Measurements from ENCODE around the gene SERPINA10.

SERPINA10 gene

DNA sequence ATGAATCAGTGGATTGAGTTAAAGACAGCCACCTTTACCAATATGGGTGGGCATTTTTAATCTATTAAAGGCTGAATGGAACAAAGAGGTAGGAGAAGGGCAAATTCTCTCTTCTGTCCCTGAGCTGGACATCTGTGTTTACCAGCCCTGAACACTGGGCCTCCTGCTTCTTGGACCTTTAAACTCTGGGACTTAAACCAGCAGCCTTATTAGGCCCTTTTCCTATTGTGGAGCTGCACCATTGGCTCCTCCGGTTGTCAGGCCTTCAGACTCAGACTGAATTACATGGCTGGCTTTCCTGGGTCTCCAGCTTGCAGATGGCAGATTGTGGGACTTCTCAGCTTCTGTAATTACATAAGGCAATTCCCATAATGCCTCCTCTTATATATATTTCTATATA is 23.6 kb upstream of the SERPINA10 start:
- FAIRE-seq: no peak
- no peak for TF ChIP-seq TAF1 (IDR thresholded peaks at IDR 0.05; ENCODE audit: low read depth, low read length)
- TF ChIP-seq SPI1 (IDR thresholded peaks at IDR 0.05; ENCODE audit: low read depth, low read length): no peak
- no peak for TF ChIP-seq POLR2A (IDR thresholded peaks at IDR 0.05; ENCODE audit: low read depth, low read length)
- TF ChIP-seq POU2F2 (IDR thresholded peaks at IDR 0.05; ENCODE audit: low read depth, low read length): no peak
- TF ChIP-seq POLR2AphosphoS5 (IDR thresholded peaks at IDR 0.05; ENCODE audit: low read depth, low read length): no peak
- no peak for TF ChIP-seq PAX5 (IDR thresholded peaks at IDR 0.05; ENCODE audit: insufficient read depth, low read length, severe bottlenecking)

GRCh38 chr14:94314890-94315289 is 21.8 kb upstream of the SERPINA10 start:
- TF ChIP-seq PAX5 (IDR thresholded peaks at IDR 0.05; ENCODE audit: insufficient read depth, low read length, severe bottlenecking) (no peak), POLR2AphosphoS5 (IDR thresholded peaks at IDR 0.05; ENCODE audit: low read depth, low read length) (no peak), SPI1 (IDR thresholded peaks at IDR 0.05; ENCODE audit: low read depth, low read length) (no peak), POLR2A (IDR thresholded peaks at IDR 0.05; ENCODE audit: low read depth, low read length) (no peak), POU2F2 (IDR thresholded peaks at IDR 0.05; ENCODE audit: low read depth, low read length) (no peak)
- FAIRE-seq (no peak), DNase-seq (ENCODE audit: insufficient read length, low spot score) (no peak)

More for the DNA sequence above, 23.6 kb upstream of the SERPINA10 start:
- DNase-seq (ENCODE audit: insufficient read length, low spot score): no peak

DNA sequence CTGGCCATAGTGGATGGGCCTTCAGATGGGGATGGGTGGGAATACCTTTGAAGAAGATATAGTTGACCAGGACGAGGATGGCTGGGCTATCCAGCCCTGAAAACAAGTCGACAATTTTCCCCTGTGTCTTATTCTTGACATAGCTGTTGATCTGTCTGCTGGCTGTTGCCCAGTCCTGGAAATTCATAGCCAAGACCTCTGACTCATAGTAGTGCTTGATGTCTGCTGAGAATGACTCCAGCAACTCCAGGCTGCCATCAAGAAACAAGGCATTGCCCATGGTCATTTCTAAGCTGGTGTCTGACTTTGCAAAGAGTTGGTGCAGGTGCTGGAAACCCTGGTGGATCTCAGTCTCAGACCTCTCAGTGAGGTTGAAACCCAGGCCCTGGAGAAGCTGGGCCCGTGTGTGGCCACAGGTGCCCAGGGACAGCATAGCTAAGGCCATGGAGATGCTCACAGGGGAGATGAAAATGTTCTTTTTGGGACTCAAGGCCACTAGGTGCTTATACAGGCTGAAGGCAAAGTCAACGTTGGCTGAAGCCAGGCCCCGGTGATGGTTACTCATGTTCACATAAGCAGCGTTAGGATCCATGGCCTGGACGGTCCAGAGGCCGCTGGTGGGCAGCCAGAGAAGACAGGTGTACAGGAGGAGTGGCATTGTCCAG is 21.1 kb upstream of the SERPINA10 start:
- TF ChIP-seq POLR2A (IDR thresholded peaks at IDR 0.05; ENCODE audit: low read depth, low read length): no peak
- no peak for TF ChIP-seq PAX5 (IDR thresholded peaks at IDR 0.05; ENCODE audit: insufficient read depth, low read length, severe bottlenecking)
- no peak for TF ChIP-seq TAF1 (IDR thresholded peaks at IDR 0.05; ENCODE audit: low read depth, low read length)
- TF ChIP-seq POLR2AphosphoS5 (IDR thresholded peaks at IDR 0.05; ENCODE audit: low read depth, low read length): no peak
- no peak for TF ChIP-seq POU2F2 (IDR thresholded peaks at IDR 0.05; ENCODE audit: low read depth, low read length)
- TF ChIP-seq SPI1 (IDR thresholded peaks at IDR 0.05; ENCODE audit: low read depth, low read length): no peak
- DNase-seq (ENCODE audit: insufficient read length, low spot score): no peak
- FAIRE-seq: no peak

GRCh38 chr14:94312481-94313246 is 19.6 kb upstream of the SERPINA10 start:
- FAIRE-seq (no peak), DNase-seq (ENCODE audit: insufficient read length, low spot score) (no peak)
- TF ChIP-seq POLR2AphosphoS5 (IDR thresholded peaks at IDR 0.05; ENCODE audit: low read depth, low read length) (no peak), POLR2A (IDR thresholded peaks at IDR 0.05; ENCODE audit: low read depth, low read length) (no peak), SPI1 (IDR thresholded peaks at IDR 0.05; ENCODE audit: low read depth, low read length) (no peak), POU2F2 (IDR thresholded peaks at IDR 0.05; ENCODE audit: low read depth, low read length) (no peak), PAX5 (IDR thresholded peaks at IDR 0.05; ENCODE audit: insufficient read depth, low read length, severe bottlenecking) (no peak), TAF1 (IDR thresholded peaks at IDR 0.05; ENCODE audit: low read depth, low read length) (no peak)

DNA sequence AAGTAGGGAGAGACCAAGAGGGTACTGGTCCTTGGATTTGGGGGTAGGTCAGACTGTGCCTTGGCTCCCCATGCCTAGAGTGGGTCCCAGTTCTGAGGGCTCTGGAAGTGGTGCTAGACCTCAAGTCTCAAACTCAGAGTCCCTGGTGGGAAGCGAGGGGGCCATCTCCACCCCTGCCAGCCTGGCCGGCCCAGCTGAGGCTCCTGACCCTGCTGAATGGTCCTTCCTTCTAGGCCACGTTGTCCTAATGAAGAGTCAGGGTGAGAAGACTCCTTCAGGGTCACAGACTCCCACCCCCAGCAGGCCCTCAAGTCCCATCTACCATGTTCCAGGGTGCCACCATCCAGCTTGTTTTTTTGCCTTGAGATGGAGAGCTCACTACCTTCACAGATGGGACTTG is 17.2 kb upstream of the SERPINA10 start:
- FAIRE-seq (no peak), DNase-seq (ENCODE audit: insufficient read length, low spot score) (no peak)
- no peak for TF ChIP-seq TAF1 (IDR thresholded peaks at IDR 0.05; ENCODE audit: low read depth, low read length)
- TF ChIP-seq POU2F2 (IDR thresholded peaks at IDR 0.05; ENCODE audit: low read depth, low read length): no peak
- TF ChIP-seq SPI1 (IDR thresholded peaks at IDR 0.05; ENCODE audit: low read depth, low read length): no peak
- no peak for TF ChIP-seq PAX5 (IDR thresholded peaks at IDR 0.05; ENCODE audit: insufficient read depth, low read length, severe bottlenecking)
- no peak for TF ChIP-seq POLR2A (IDR thresholded peaks at IDR 0.05; ENCODE audit: low read depth, low read length)
- no peak for TF ChIP-seq POLR2AphosphoS5 (IDR thresholded peaks at IDR 0.05; ENCODE audit: low read depth, low read length)

DNA sequence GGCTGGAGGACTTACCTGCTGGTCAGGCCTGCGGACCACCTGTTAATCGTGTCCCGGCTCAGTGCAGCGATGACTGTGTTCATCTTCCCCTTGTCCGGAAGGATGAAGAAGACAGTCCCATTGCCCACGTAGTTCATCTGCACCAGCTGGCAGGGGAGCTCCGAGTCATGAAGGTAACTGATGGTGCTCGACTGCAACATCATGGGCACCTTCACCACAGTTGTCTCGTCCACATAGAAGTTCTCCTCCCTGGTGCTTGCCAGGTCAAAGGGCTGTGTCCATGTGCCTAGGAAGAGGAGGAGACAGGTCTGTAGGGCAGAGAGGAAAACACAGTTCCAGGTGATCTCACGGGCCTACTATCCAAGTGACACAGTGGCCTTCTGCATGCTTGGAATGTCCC is 16.7 kb upstream of the SERPINA10 start:
- TF ChIP-seq POLR2A (IDR thresholded peaks at IDR 0.05; ENCODE audit: low read depth, low read length): no peak
- TF ChIP-seq SPI1 (IDR thresholded peaks at IDR 0.05; ENCODE audit: low read depth, low read length): no peak
- no peak for TF ChIP-seq PAX5 (IDR thresholded peaks at IDR 0.05; ENCODE audit: insufficient read depth, low read length, severe bottlenecking)
- no peak for DNase-seq (ENCODE audit: insufficient read length, low spot score)
- no peak for FAIRE-seq

DNA sequence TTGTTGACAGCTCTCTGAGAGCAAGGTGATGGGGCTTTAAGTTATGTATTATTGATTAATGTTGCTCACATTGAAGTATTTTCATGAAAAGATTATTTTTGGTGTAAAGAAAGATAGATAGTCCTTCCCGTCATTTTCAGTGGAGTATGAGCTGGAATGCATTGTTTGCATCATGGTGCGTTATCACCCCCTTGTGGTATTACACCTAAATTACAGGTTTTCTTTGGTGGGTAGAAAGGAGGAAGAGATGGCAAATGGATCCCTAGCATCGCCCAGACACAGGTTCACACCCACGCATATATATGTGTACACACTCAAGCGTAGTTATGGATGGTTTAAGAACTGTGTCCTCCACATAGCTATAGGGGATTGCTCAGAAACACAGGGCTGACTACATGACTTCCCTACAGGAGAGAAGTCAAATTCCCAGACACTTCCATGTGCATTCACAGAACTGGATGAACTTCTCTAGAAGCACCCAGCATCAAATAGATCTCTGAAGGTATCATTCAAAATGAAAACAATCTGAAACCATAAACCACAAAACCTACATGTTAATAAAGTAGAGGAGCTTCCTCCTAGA is 14.4 kb upstream of the SERPINA10 start:
- FAIRE-seq: no peak
- DNase-seq (ENCODE audit: insufficient read length, low spot score): no peak
- TF ChIP-seq TAF1 (IDR thresholded peaks at IDR 0.05; ENCODE audit: low read depth, low read length) (no peak), POLR2A (IDR thresholded peaks at IDR 0.05; ENCODE audit: low read depth, low read length) (no peak), PAX5 (IDR thresholded peaks at IDR 0.05; ENCODE audit: insufficient read depth, low read length, severe bottlenecking) (no peak)

GRCh38 chr14:94306047-94306978 is 13.2 kb upstream of the SERPINA10 start:
- TF ChIP-seq SPI1 (IDR thresholded peaks at IDR 0.05; ENCODE audit: low read depth, low read length) (no peak), POLR2A (IDR thresholded peaks at IDR 0.05; ENCODE audit: low read depth, low read length) (no peak)
- DNase-seq (ENCODE audit: insufficient read length, low spot score): no peak
- no peak for FAIRE-seq

DNA sequence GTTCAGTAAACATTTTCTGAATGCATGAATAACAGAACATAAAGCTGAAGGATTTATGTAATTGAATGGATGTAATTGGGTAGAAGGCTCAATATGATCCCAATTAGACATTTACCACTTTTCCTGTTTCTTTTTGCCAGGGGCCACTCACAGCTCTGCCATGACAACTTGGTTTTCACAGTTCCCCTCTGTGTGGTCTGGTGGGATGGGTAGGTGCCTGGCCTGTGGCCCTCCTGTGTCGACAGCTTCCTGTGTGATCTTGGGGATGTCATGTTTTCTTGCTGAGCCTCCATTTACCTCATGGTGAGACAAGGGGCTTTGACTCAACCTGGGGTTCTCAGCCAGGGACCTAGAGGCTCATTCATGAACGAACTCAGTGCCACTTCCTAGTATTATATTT is 12.6 kb upstream of the SERPINA10 start:
- no peak for DNase-seq (ENCODE audit: insufficient read length, low spot score)
- no peak for FAIRE-seq
- no peak for TF ChIP-seq POLR2AphosphoS5 (IDR thresholded peaks at IDR 0.05; ENCODE audit: low read depth, low read length)
- TF ChIP-seq PAX5 (IDR thresholded peaks at IDR 0.05; ENCODE audit: insufficient read depth, low read length, severe bottlenecking): no peak

Measured in GM12891 (cell line).